Astrocyte of the hippocampus (primary cell): ENCODE data around the gene MRPS15.
"Not testable (repeated sequence)": the region's sequence is repeated elsewhere in the genome, so short reads cannot be mapped to it uniquely, and the experiment has no call there.

Experiments
- DNase-seq: peaks from one replicate; pipeline ENCODE4 v3.0.0; 2011; ENCODE audit warnings: low read depth, low spot score

The MRPS15 gene

GRCh38 chr1:36484099-36484498, 19.9 kb upstream of the MRPS15 start:
- no peak for DNase-seq

DNA sequence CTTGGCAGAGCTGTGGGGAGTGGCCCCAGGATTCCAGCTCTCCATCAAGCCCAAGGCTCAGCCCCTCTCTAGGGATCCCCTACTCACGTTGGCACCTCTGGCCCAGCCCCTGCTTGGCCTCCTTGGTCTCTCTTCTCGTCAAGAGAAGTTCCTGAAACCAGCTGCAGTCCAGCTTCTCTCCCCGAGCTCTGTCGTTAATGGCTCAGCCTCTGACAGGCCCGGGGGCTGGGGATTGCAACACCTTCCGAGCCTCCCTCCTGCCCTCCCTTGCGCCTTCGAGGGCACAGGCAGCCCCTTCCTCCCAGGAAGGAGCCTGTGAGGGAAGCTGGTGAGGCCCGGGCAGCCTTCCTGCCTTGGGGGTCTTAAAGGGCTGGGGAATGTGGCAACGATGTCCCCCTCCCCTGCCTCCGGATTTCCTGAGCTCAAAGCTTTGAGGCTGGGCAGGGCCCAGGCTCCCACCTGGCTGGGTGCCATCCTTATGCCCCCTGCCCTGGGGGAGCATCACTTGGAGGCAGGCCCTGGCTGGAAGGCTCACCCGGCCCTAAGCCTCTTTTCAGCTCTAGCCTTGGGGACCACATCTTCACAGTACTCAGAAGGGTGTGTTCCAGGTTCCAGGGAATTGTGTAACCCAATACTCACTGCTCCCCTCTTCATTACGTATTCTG, 18.7 kb upstream of the MRPS15 start, which contains the start of gene CSF3R:
Gene CSF3R, minus strand, starts transcription at position 190 of the 665 bp plus-strand sequence. CDS start 3,417 bp downstream, outside the sequence.
- DNase-seq = no peak

GRCh38 chr1:36481771-36482723, 17.9 kb upstream of the MRPS15 start:
- DNase-seq = no peak

DNA sequence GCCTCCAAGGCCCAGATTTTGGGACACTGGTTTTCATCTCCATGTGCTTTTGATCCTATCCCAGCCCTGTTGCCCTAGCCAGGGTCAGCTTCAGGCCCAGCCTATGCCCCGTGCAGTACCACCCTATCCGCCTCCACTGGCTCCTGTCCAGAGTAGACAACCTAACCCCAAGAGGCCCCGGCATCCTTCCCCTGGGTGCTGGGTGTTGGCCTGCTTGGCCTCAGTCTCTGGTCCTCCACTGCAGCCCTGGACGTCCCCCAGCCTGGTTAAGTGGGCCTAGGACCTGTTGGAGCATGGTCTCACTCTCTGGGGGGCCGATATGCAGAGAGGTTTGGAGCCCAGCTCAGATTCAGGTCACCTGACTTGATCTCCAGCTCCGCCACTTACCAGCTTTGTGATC, 16.9 kb upstream of the MRPS15 start:
- no peak for DNase-seq

- no peak for DNase-seq
Measured at GRCh38 chr1:36480161-36480560, 16.0 kb upstream of the MRPS15 start.

DNA sequence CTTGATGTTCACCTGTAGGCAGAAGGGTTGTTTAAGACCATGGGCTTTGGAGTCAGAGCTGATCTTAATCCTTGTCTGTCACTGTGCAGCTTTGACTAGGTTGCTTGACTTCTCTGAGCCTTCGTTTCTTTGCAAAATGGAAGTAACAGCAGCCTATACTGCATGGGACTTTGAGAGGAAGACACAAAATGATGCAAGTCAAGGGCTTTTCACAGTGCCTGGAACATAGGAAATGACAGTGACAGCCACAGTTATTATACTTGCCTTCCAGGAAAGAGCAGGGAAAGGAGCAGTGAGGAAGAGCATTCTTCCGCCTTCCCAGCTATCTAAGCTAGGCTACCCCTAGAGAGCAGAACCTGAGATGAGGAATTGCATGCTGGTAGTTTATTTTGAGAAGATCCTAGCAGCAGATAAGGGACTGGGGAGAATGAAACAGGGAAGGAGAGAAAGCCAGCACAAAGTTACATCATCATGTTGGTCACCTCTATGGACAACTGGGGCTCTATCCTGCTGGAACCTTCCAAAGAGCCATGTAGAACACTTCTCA, 15.4 kb upstream of the MRPS15 start:
- no peak for DNase-seq

DNA sequence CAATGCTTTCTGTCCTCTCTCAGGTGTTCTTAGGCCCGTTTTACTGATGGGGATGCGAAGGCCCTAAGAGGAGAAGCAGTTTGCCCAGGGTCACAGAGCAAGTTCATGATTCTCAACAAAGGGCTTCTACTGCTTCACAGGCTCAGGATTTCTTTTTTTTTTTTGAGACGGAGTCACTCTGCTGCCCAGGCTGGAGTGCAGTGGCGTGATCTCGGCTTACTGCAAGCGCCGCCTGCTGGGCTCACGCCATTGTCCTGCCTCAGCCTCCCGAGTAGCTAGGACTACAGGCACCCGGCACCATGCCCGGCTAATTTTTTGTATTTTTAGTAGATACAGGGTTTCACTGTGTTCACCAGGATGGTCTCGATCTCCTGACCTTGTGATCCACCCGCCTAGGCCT, 13.4 kb upstream of the MRPS15 start:
- DNase-seq = not testable (repeated sequence)

- no peak for DNase-seq
Measured at GRCh38 chr1:36476945-36477344, 12.8 kb upstream of the MRPS15 start.

DNA sequence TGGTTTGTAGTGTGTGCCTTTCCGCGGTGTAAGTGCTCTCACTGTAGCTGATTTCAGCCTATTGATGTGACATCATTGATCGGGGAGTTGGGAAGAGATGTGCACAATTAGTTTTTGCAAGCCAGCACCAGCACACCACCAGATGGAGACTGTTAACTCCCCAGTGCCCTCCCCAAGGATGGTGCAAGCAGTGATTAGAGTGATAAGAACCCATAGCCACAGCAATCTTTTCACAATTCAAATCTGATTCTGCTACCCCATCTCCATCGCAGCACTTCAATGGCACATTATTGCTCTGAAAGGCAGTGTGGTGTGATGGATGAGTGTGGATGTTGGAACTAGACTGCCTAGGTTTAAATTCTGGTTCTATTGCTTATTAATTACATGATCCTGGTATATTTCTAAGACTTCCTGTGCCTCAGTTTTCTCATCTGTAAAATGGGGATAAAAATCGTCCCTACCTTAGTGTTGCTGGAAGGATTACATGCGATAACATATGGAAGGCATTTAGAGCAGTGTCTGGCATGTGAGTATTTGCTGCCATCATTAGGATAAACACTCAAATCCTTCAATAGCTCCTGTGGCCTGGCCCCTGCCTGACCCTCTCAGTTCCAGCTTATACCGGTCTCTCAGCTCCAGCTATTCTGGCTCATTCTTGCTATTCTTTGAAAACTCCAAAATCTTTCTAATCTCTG, 11.9 kb upstream of the MRPS15 start:
- DNase-seq = no peak

DNA sequence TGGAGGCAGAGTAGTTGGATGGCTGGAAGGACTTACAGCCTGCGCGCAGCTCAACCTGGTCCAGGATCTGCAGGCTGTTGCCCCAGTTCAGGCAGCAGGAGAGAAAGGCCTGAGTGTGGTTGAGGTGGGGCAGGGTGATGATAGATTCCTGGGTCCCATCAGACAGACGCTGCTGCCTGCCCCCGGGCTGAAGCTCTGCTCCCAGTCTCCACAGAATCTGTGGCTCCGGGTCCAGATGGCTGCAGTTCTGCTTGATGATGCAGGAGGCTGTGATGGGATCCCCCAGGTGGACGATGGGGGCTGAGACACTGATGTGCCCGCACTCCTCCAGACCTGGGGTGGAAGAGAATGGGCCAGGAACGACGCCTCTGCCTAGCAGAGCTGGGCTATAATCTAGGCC, 11.2 kb upstream of the MRPS15 start:
- DNase-seq = no peak

GRCh38 chr1:36472656-36473055, 8.5 kb upstream of the MRPS15 start:
- no peak for DNase-seq

GRCh38 chr1:36471830-36472641, 7.9 kb upstream of the MRPS15 start:
- no peak for DNase-seq

GRCh38 chr1:36469163-36469562, 5.0 kb upstream of the MRPS15 start:
- DNase-seq = no peak

GRCh38 chr1:36467700-36468455, 3.7 kb upstream of the MRPS15 start:
- DNase-seq = no peak

- DNase-seq = no peak
Measured at GRCh38 chr1:36467027-36467410, 2.8 kb upstream of the MRPS15 start.

GRCh38 chr1:36466370-36467026, 2.3 kb upstream of the MRPS15 start:
- no peak for DNase-seq

DNA sequence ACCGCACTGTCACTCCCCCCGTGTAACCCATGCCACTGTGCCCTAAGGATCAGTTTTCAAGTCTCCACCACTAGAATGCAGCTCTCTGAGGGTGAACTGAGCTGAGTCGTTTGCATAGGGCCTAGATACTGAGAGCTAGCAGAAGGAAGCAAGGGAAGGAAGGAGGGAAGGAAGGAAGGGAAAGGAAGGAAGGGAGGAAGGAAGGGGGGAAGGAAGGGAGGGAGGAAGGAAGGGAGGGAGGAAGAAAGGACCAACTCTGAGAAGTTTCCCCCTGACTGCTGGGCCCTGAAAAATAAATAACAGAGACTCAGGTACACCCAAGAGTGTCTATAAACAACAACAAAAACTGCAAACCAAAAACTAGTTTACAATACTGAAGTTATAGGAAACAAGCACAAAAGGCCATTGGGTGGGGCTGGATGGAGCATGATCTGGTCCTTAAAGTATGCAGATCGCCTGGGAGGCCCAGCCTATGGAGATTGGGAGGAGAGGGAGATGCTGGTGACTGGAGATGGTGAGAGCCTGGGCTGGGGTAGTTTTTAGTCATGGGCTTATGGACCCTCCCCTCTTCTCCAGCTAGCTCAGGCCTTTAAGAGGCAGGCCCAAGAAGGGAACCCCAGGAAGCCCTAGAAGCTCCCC, 1.7 kb upstream of the MRPS15 start:
- no peak for DNase-seq

- no peak for DNase-seq
Measured at GRCh38 chr1:36464605-36465393, 615 bp upstream of the MRPS15 start.

DNA sequence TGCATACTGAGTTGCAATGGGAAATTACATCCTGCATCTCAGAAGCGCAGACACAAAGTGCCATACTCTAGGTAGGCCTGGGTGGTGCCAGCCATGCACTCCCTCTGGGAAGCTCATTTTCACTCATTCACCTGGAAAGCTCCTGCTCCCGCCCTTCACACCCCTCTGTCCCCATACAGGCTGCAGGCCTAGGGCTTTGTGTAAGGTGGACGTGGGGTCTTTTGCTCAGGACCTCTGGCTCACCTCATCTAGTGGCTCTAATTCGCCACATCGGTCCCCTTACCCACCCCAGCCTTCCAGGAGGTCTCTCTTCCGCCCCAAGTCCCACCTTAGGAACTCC, 751 bp downstream of the MRPS15 start:
- no peak for DNase-seq
